GM19397 (cell line): Measurements from ENCODE around the gene DNASE1L2.

Experiments used
- ATAC-seq: cut with Tn5 transposase; IDR thresholded peaks from one replicate; pipeline ENCODE4 v1.9.1; 2021; ENCODE audit warnings: mild to moderate bottlenecking, moderate library complexity; ENCODE audit not compliant: unreplicated experiment

The DNASE1L2 gene

GRCh38 chr16:2284001-2284770 is 47.9 kb downstream of the DNASE1L2 start:
- ATAC-seq: no peak

GRCh38 chr16:2284797-2285576 is 48.7 kb downstream of the DNASE1L2 start:
- no peak for ATAC-seq

- ATAC-seq: no peak
Observed at GRCh38 chr16:2285731-2286191, 49.5 kb downstream of the DNASE1L2 start.

- no peak for ATAC-seq
Observed at GRCh38 chr16:2286550-2286949, 50.3 kb downstream of the DNASE1L2 start.

GRCh38 chr16:2287916-2288547 is 51.8 kb downstream of the DNASE1L2 start:
- no peak for ATAC-seq
